Stomach smooth muscle (tissue), 2 donors: ENCODE data around the gene GOSR1.
"Not testable (repeated sequence)": the region's sequence is repeated elsewhere in the genome, so short reads cannot be mapped to it uniquely, and the experiment has no call there.

ENCODE experiments used
- H3K27ac ChIP-seq: one replicate; pipeline ENCODE4 v1.7.0; 2013; ENCODE audit warnings: mild to moderate bottlenecking, low read length, inconsistent platforms
- H3K27me3 ChIP-seq, 2 donors: one replicate each; pipeline ENCODE4 v1.7.0; 2013; ENCODE audit warnings: low read length in 2 of 2; ENCODE audit not compliant: insufficient read depth in 2 of 2, control insufficient read depth in 1 of 2
- H3K36me3 ChIP-seq, 2 donors: one replicate each; pipeline ENCODE4 v1.7.0; 2013; ENCODE audit warnings: low read length in 2 of 2; ENCODE audit not compliant: control insufficient read depth in 2 of 2, insufficient read depth in 2 of 2
- H3K4me1 ChIP-seq: one replicate; pipeline ENCODE4 v1.7.0; 2013; ENCODE audit warnings: low read length; ENCODE audit not compliant: control insufficient read depth, insufficient read depth
- H3K4me3 ChIP-seq, 2 donors: one replicate each; pipeline ENCODE4 v1.7.0; 2013; ENCODE audit warnings: low read length in 2 of 2
- H3K9ac ChIP-seq, 2 donors: one replicate each; pipeline ENCODE4 v1.7.0; 2013; ENCODE audit warnings: low read length in 2 of 2, mild to moderate bottlenecking in 1 of 2
- H3K9me3 ChIP-seq, 2 donors: one replicate each; pipeline ENCODE4 v1.7.0; 2013; ENCODE audit warnings: low read length in 2 of 2; ENCODE audit not compliant: control insufficient read depth in 2 of 2
- donor health status: healthy.
- donor health status: Pancreatic carcinoma.

Gene GOSR1

GRCh38 chr17:30458371-30458770 is 18.8 kb upstream of the GOSR1 start:
- H3K36me3 ChIP-seq, result peaks cover 21 to 24% of the 10 kb centered on the region in 2 donors
- no peaks in the 10 kb centered on the region for H3K9me3 ChIP-seq
- no peaks in the 10 kb centered on the region for H3K27me3 ChIP-seq
- H3K9ac ChIP-seq, result no peak overlapping the region
- no peak overlapping the region for H3K4me3 ChIP-seq
- no peak overlapping the region for H3K27ac ChIP-seq
- H3K4me1 ChIP-seq, result no peaks in the 10 kb centered on the region

- H3K4me3 ChIP-seq, H3K9ac ChIP-seq, H3K27ac ChIP-seq, H3K27me3 ChIP-seq, H3K4me1 ChIP-seq, H3K9me3 ChIP-seq: not testable (repeated sequence)
- H3K36me3 ChIP-seq, result peaks cover 21 to 24% of the 10 kb centered on the region in 2 donors
Observed at GRCh38 chr17:30458797-30459413, 18.3 kb upstream of the GOSR1 start.

GRCh38 chr17:30468465-30468864 is 8.7 kb upstream of the GOSR1 start:
- Histone ChIP-seq H3K36me3 (peaks cover 0 to 16% of the 10 kb centered on the region in 2 donors), H3K4me3 (no peak overlapping the region), H3K9me3 (no peaks in the 10 kb centered on the region), H3K9ac (no peak overlapping the region), H3K27me3 (no peaks in the 10 kb centered on the region), H3K27ac (no peak overlapping the region), H3K4me1 (no peaks in the 10 kb centered on the region)

- no peaks in the 10 kb centered on the region for H3K9me3 ChIP-seq
- H3K4me3 ChIP-seq, result no peak overlapping the region
- H3K9ac ChIP-seq, result no peak overlapping the region
- no peaks in the 10 kb centered on the region for H3K27me3 ChIP-seq
- no peak overlapping the region for H3K27ac ChIP-seq
- H3K4me1 ChIP-seq, result peaks cover 6% of the 10 kb centered on the region
- H3K36me3 ChIP-seq, result no peaks in the 10 kb centered on the region
Observed at GRCh38 chr17:30472238-30472890, 4.8 kb upstream of the GOSR1 start.

GRCh38 chr17:30475206-30475605 is 2.0 kb upstream of the GOSR1 start:
- no peak overlapping the region for H3K9ac ChIP-seq
- no peaks in the 10 kb centered on the region for H3K9me3 ChIP-seq

GRCh38 chr17:30476726-30477082 is 504 bp upstream of the GOSR1 start:
- peak overlapping the region; percentile 96 to 100 for H3K9ac ChIP-seq
- peak overlapping the region; percentile 97 for H3K27ac ChIP-seq
- no peaks in the 10 kb centered on the region for H3K9me3 ChIP-seq
- H3K27me3 ChIP-seq, result no peaks in the 10 kb centered on the region
- peak overlapping the region; percentile 95 to 98 for H3K4me3 ChIP-seq
- peaks cover 12% of the 10 kb centered on the region for H3K4me1 ChIP-seq
- H3K36me3 ChIP-seq, result peaks cover 3 to 9% of the 10 kb centered on the region in 2 donors

More at GRCh38 chr17:30475206-30475605, 2.0 kb upstream of the GOSR1 start:
- no peak overlapping the region for H3K4me3 ChIP-seq
- peaks cover 12% of the 10 kb centered on the region for H3K4me1 ChIP-seq
- no peak overlapping the region for H3K27ac ChIP-seq
- H3K27me3 ChIP-seq, result no peaks in the 10 kb centered on the region
- peaks cover 2 to 3% of the 10 kb centered on the region in 2 donors for H3K36me3 ChIP-seq

- no peaks in the 10 kb centered on the region for H3K27me3 ChIP-seq
- H3K36me3 ChIP-seq, result peaks cover 9% of the 10 kb centered on the region in 2 donors
- H3K9ac ChIP-seq, result peak overlapping the region; percentile 96 to 100
- H3K4me3 ChIP-seq, result peak overlapping the region; percentile 95 to 98
- peak overlapping the region; percentile 97 for H3K27ac ChIP-seq
- H3K4me1 ChIP-seq, result peaks cover 12% of the 10 kb centered on the region
- H3K9me3 ChIP-seq, result no peaks in the 10 kb centered on the region
Observed at GRCh38 chr17:30477774-30478115, 537 bp downstream of the GOSR1 start.

GRCh38 chr17:30482555-30482954 is 5.3 kb downstream of the GOSR1 start:
- H3K4me3 ChIP-seq, result no peak overlapping the region
- H3K9ac ChIP-seq, result no peak overlapping the region
- H3K27ac ChIP-seq, result no peak overlapping the region
- H3K36me3 ChIP-seq, result peaks cover 31 to 42% of the 10 kb centered on the region in 2 donors
- H3K27me3 ChIP-seq, result no peaks in the 10 kb centered on the region
- no peaks in the 10 kb centered on the region for H3K9me3 ChIP-seq
- peaks cover 6% of the 10 kb centered on the region for H3K4me1 ChIP-seq

GRCh38 chr17:30483159-30483558 is 6.0 kb downstream of the GOSR1 start:
- no peak overlapping the region for H3K9ac ChIP-seq
- H3K36me3 ChIP-seq, result peaks cover 32 to 42% of the 10 kb centered on the region in 2 donors
- peaks cover 5% of the 10 kb centered on the region for H3K4me1 ChIP-seq
- H3K27ac ChIP-seq, result no peak overlapping the region
- no peak overlapping the region for H3K4me3 ChIP-seq
- H3K27me3 ChIP-seq, result no peaks in the 10 kb centered on the region
- H3K9me3 ChIP-seq, result no peaks in the 10 kb centered on the region

- Histone ChIP-seq H3K9ac (no peak overlapping the region), H3K27ac (no peak overlapping the region), H3K4me1 (no peaks in the 10 kb centered on the region), H3K36me3 (peaks cover 35 to 46% of the 10 kb centered on the region in 2 donors), H3K4me3 (no peak overlapping the region), H3K27me3 (no peaks in the 10 kb centered on the region), H3K9me3 (no peaks in the 10 kb centered on the region)
Observed at GRCh38 chr17:30493780-30494179, 16.6 kb downstream of the GOSR1 start.

- no peaks in the 10 kb centered on the region for H3K27me3 ChIP-seq
- peaks cover 30 to 35% of the 10 kb centered on the region in 2 donors for H3K36me3 ChIP-seq
- no peak overlapping the region for H3K4me3 ChIP-seq
- no peak overlapping the region for H3K27ac ChIP-seq
- H3K4me1 ChIP-seq, result no peaks in the 10 kb centered on the region
- H3K9me3 ChIP-seq, result no peaks in the 10 kb centered on the region
- no peak overlapping the region for H3K9ac ChIP-seq
Observed at GRCh38 chr17:30495586-30495985, 18.4 kb downstream of the GOSR1 start.
